ENCODE data around the gene TMOD3. TPM values are rescaled to one million over a fixed set of nuclear protein-coding genes. Genes with fewer than 3 reads are reported as not detected.

Gene TMOD3
- total and polyA plus RNA-seq, 2 donors (not counting 3 experiments of a cell fraction or from before 2014, with no cell fraction given): 10.4 to 64.3 TPM

- intact Hi-C loops (cut with micrococcal nuclease): no loop called here
- Histone ChIP-seq H3K27me3 (ENCODE audit: control insufficient read depth in 2 of 2, insufficient read depth in 2 of 2, low read length in 2 of 2) (no peaks in the 10 kb centered on the region), H3K4me3 (replicated peaks in 1 of 3; ENCODE audit: insufficient read depth in 1 of 3, low read depth in 1 of 3, low read length in 3 of 3) (no peak overlapping the region), H3K9me1 (replicated peaks; ENCODE audit: control insufficient read depth, extremely low read depth, insufficient read depth, low read length) (no peaks in the 10 kb centered on the region), H3K4me2 (ENCODE audit: insufficient read depth, low read length) (no peak overlapping the region), H3K4me1 (ENCODE audit: control insufficient read depth, extremely low read depth, insufficient read depth, low read length) (peaks cover 4% of the 10 kb centered on the region), H3K9me3 (replicated peaks; ENCODE audit: control insufficient read depth, insufficient read depth, low read length) (no peaks in the 10 kb centered on the region), H3K36me3 (ENCODE audit: control insufficient read depth in 2 of 2, extremely low read depth in 1 of 2, insufficient read depth in 2 of 2, low read length in 2 of 2) (peaks cover 0 to 2% of the 10 kb centered on the region in 2 experiments), H4K20me1 (replicated peaks; ENCODE audit: control insufficient read depth, extremely low read depth, insufficient read depth, low read length) (peaks cover 8% of the 10 kb centered on the region), H3K79me2 (ENCODE audit: control insufficient read depth, insufficient read depth, low read length) (peaks cover 85% of the 10 kb centered on the region), H3K27ac (ENCODE audit: insufficient read depth, low read depth, low read length) (no peak overlapping the region), H3K9ac (replicated peaks; ENCODE audit: extremely low read depth, insufficient read depth, low read length) (no peak overlapping the region), H2AFZ (ENCODE audit: low read depth, low read length) (no peak overlapping the region)
- ChIA-PET CTCF (interaction anchor here (0.7 to 1.5 kb wide), 5 partner anchors 13 to 59 kb away, joined by 3 to 4 read pairs (median 3); no protein-coding TSS in a partner anchor), POLR2A (no interaction called here)
- DNase-seq (ENCODE audit: low read depth, low spot score) (no peak), FAIRE-seq (no peak)
- no TSS peak for BruUV-seq (replicated peaks)
- TF ChIP-seq FOS (IDR thresholded peaks at IDR 0.05; ENCODE audit: borderline replicate concordance, insufficient read depth, low read length): no peak
- TF ChIP-seq GATA2 (IDR thresholded peaks at IDR 0.05; ENCODE audit: insufficient read depth, insufficient read length, low read depth, low read length): no peak
- dilution Hi-C loops (cut with MboI; ENCODE audit: extremely low pct_ligation_motif_present, low sequenced_read_pairs): no loop called here
Measured at GRCh38 chr15:51855612-51856011, 26.2 kb downstream of the TMOD3 start.

- Histone ChIP-seq H3K9ac (replicated peaks; ENCODE audit: extremely low read depth, insufficient read depth, low read length) (no peak overlapping the region), H3K9me1 (replicated peaks; ENCODE audit: control insufficient read depth, extremely low read depth, insufficient read depth, low read length) (no peaks in the 10 kb centered on the region), H3K4me2 (ENCODE audit: insufficient read depth, low read length) (no peak overlapping the region), H2AFZ (ENCODE audit: low read depth, low read length) (no peak overlapping the region), H3K9me3 (replicated peaks; ENCODE audit: control insufficient read depth, insufficient read depth, low read length) (no peaks in the 10 kb centered on the region), H3K27me3 (ENCODE audit: control insufficient read depth in 2 of 2, insufficient read depth in 2 of 2, low read length in 2 of 2) (no peaks in the 10 kb centered on the region), H4K20me1 (replicated peaks; ENCODE audit: control insufficient read depth, extremely low read depth, insufficient read depth, low read length) (peaks cover 13% of the 10 kb centered on the region), H3K4me3 (replicated peaks in 1 of 3; ENCODE audit: insufficient read depth in 1 of 3, low read depth in 1 of 3, low read length in 3 of 3) (no peak overlapping the region), H3K79me2 (ENCODE audit: control insufficient read depth, insufficient read depth, low read length) (peaks cover 84% of the 10 kb centered on the region), H3K4me1 (ENCODE audit: control insufficient read depth, extremely low read depth, insufficient read depth, low read length) (peaks cover 8% of the 10 kb centered on the region), H3K36me3 (ENCODE audit: control insufficient read depth in 2 of 2, extremely low read depth in 1 of 2, insufficient read depth in 2 of 2, low read length in 2 of 2) (peaks cover 0 to 2% of the 10 kb centered on the region in 2 experiments), H3K27ac (ENCODE audit: insufficient read depth, low read depth, low read length) (no peak overlapping the region)
- dilution Hi-C loops (cut with MboI; ENCODE audit: extremely low pct_ligation_motif_present, low sequenced_read_pairs): no loop called here
- DNase-seq (ENCODE audit: low read depth, low spot score) (no peak), FAIRE-seq (no peak)
- TF ChIP-seq FOS (IDR thresholded peaks at IDR 0.05; ENCODE audit: borderline replicate concordance, insufficient read depth, low read length): no peak
- TF ChIP-seq POLR2A (IDR thresholded peaks at IDR 0.05; ENCODE audit: low read depth, low read length): no peak
- TF ChIP-seq MAX (IDR thresholded peaks at IDR 0.05; ENCODE audit: insufficient read depth, insufficient read length): no peak
- no peak for TF ChIP-seq POLR2AphosphoS5 (IDR thresholded peaks at IDR 0.05; ENCODE audit: insufficient read depth, low read depth, low read length)
- TF ChIP-seq JUN (IDR thresholded peaks at IDR 0.05; ENCODE audit: borderline replicate concordance, insufficient read depth, insufficient read length, low read depth): no peak
- no peak for TF ChIP-seq MYC (IDR thresholded peaks at IDR 0.05; ENCODE audit: low read depth, low read length)
- TF ChIP-seq EZH2 (IDR thresholded peaks at IDR 0.05; ENCODE audit: borderline replicate concordance, low read depth, low read length, severe bottlenecking): no peak
- TF ChIP-seq GATA2 (IDR thresholded peaks at IDR 0.05; ENCODE audit: insufficient read depth, insufficient read length, low read depth, low read length): no peak
- TF ChIP-seq, protein P1, sequence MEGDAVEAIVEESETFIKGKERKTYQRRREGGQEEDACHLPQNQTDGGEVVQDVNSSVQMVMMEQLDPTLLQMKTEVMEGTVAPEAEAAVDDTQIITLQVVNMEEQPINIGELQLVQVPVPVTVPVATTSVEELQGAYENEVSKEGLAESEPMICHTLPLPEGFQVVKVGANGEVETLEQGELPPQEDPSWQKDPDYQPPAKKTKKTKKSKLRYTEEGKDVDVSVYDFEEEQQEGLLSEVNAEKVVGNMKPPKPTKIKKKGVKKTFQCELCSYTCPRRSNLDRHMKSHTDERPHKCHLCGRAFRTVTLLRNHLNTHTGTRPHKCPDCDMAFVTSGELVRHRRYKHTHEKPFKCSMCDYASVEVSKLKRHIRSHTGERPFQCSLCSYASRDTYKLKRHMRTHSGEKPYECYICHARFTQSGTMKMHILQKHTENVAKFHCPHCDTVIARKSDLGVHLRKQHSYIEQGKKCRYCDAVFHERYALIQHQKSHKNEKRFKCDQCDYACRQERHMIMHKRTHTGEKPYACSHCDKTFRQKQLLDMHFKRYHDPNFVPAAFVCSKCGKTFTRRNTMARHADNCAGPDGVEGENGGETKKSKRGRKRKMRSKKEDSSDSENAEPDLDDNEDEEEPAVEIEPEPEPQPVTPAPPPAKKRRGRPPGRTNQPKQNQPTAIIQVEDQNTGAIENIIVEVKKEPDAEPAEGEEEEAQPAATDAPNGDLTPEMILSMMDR (IDR thresholded peaks at IDR 0.05; ENCODE audit: extremely low read depth in 1 of 2, insufficient read depth in 1 of 2, low read depth in 1 of 2, low read length in 2 of 2): no peak
- intact Hi-C loops (cut with micrococcal nuclease): no loop called here
- ChIA-PET CTCF (interaction anchor here (1.0 to 1.7 kb wide), 2 partner anchors 22 to 80 kb away, joined by 3 to 4 read pairs; no protein-coding TSS in a partner anchor), POLR2A (no interaction called here)
- BruUV-seq (replicated peaks): no TSS peak
Measured at GRCh38 chr15:51856714-51857380, 27.4 kb downstream of the TMOD3 start.
